GM12874 (cell line): ENCODE data around the gene MACO1.

Experiments
- TF ChIP-seq, protein P1 (sequence below): IDR thresholded peaks from 2 replicates; pipeline ENCODE4 v1.5.1; 2011; ENCODE audit warnings: low read depth, mild to moderate bottlenecking, control low read depth, low read length, moderate library complexity; ENCODE audit not compliant: insufficient read depth

The MACO1 gene

DNA sequence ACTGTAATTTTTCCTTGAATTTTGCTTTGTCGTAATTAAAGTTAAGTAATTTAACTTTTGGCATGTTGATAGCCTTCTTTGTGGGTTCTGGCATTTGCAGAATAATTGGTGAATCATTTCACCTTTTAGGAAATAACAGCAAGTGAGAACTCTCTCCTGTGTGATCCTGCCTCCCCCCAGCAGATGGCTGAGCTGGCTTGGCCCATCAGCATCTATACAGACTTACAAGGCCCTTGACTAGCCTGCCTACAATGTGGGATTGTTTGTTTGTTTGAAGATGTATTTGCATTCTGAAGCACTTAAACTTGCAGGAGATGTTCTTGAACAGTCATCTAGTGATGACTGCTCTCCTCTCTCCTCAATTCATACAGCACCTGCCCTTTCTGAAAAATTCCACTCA is 55.9 kb downstream of the MACO1 start:
- TF ChIP-seq, protein P1, sequence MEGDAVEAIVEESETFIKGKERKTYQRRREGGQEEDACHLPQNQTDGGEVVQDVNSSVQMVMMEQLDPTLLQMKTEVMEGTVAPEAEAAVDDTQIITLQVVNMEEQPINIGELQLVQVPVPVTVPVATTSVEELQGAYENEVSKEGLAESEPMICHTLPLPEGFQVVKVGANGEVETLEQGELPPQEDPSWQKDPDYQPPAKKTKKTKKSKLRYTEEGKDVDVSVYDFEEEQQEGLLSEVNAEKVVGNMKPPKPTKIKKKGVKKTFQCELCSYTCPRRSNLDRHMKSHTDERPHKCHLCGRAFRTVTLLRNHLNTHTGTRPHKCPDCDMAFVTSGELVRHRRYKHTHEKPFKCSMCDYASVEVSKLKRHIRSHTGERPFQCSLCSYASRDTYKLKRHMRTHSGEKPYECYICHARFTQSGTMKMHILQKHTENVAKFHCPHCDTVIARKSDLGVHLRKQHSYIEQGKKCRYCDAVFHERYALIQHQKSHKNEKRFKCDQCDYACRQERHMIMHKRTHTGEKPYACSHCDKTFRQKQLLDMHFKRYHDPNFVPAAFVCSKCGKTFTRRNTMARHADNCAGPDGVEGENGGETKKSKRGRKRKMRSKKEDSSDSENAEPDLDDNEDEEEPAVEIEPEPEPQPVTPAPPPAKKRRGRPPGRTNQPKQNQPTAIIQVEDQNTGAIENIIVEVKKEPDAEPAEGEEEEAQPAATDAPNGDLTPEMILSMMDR, result no peak

DNA sequence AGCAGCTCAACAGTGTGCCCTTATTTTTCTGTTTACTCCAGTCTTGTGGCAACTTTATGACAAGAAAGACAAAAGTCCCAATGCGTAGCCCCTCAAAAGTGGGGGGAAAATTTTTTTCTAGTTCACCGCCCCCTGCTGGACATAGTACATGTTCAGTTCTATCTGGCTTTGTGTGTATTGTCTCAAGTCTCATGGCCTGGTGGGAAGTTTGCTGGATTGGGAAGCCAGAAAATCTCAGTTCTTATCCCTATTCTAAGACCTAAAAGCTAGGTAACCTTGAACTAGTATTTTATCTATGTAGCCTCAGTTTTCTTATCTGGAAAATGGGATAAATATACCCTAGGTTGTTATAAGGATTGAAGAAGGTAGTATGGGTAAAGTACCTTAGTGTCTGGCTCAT is 56.9 kb downstream of the MACO1 start:
- TF ChIP-seq, protein P1, result peak; percentile 69

DNA sequence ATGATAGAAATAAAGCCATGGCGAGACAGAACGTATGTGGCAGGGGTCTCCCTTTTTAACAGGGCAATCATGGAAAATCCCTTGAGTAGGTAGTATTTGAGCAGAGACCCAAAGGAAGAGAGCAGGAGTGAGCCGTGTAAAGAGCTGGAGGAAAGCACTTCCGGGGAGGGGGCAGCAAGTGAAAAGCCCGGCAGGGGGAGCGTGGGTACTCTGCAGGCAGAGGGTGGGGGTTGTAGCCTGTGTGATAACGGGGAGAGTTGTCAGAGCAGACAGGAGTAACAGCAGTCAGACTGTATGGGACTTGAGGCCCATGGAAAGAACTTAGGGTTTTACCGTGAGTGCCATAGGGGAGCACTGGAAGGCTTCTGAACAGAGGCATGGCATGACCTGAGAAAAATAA is 61.6 kb downstream of the MACO1 start:
- TF ChIP-seq, protein P1, result no peak

DNA sequence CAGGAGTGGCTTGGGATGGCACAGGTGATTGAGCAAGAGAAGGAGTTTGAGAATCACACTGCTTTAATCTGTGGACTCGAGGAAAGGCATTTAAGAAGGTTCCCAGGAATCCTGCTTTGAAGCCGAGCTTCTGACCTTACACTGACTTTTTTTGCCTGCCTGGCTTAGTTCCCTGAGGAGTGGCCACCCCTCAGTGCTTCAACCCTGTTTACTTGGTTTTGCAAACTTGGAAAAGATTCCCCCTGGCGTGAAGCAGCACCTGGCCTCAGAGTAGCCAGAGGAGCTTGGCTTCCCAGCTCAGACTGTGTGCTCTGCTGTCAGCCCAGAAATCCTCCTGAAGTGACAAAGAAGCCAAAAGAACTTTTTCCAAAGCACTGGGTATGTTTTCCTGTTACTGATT is 64.3 kb downstream of the MACO1 start:
- TF ChIP-seq, protein P1, result no peak

DNA sequence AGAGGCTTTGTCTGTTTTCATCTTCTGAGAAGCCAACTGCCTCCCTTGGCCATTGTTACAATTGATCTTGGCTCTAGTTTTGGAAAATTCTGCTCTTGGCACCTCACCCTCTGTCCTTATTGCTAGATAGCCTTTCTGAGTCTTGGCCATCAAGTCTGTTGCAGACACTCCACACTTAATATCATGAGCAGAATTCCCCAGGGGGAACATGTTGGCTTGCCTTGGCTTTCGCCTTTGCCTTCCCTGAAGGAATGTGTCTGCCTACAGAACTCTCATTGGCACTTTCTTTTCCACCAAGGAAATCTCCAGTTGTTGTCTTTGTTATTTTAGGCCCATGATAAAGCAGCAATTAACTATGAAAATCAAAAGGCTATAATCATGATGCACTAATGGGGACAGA is 70.0 kb downstream of the MACO1 start:
- TF ChIP-seq, protein P1, result no peak

DNA sequence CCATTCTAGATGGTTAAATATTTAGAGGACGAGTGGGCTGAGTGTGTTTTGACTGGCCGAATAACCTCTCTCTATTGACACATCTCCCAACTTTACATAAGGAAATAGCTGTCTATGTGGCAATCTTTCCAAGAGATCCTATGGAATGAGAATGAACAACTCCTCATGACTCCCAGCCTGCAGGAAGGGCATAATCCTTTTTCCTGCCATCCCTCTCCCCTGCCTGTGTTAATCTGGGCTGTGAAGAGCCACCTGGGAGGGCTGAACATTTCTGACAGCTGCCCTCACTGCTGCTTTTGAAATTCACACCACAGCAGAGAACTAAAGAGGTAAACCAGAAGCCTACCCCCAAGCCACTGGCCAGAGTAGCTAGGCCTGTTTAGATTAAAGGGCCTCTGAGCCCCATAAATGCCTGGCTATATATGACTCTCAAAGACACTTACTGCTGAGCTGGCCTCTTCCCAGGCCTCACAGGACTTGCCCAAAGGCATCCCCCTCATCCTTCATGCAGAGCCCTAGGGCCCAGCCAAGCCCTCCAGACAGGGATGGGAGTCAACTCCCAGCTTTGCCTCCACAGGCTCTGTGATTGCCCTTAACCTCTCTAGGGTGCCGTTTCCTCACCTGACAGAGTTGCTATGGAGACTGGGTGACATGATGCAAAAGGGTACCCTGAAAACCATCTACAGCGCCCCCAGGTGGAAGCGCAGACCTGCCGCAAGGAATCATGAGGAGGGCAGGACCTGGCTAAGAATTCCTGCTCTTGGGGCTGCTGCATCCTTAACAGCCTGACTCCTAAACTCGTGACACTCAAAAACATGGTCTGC is 70.8 kb downstream of the MACO1 start:
- TF ChIP-seq, protein P1, result 0 out of 2 replicates have a peak, but pooled peaks have one; percentile 17

DNA sequence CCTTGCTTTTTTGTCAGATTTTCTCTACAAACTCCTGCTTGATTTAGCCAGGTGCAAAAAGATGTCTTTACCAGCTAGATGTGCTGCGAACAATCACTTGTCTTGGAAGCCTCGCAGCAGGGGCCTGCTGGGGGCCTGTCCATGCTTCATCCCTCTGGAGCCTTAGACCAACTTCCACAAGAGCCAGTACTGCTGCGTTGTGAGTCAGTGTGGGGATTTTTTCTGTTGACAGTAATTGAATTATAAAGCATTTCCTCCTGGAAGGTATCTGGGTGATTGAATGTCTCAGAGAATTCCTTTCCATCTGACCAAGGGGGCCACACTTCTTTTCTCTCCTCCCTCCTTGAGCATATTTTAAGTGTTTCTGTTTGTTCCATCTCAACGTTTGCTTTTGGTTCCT is 72.3 kb downstream of the MACO1 start:
- TF ChIP-seq, protein P1, result no peak
